CD8-positive, alpha-beta memory T cell (primary cell): ENCODE data around the gene SLITRK5. TPM values are rescaled to one million over a fixed set of nuclear protein-coding genes. Genes with fewer than 3 reads are reported as not detected.

Experiments used
- CTCF ChIA-PET: fragments of 350-600 bp; sonication (Branson Sonifier 250); formaldehyde crosslinking; loops from one replicate; lab custom pipeline; 2021; ENCODE audit warnings: antibody characterized with exemption; lab: Charles Lee
- POLR2A ChIA-PET: fragments of 350-600 bp; sonication (Branson Sonifier 250); formaldehyde crosslinking; loops from one replicate; lab custom pipeline; 2021; ENCODE audit warnings: antibody characterized with exemption; lab: Charles Lee
- DNase-seq, 5 donors: peaks; one replicate each; pipeline versions ENCODE4 v3.0.0 to v3.0.0-alpha.2; 2020 to 2022; ENCODE audit warnings: mixed read lengths in 1 of 5
- H3K27ac ChIP-seq: one replicate; pipeline ENCODE4 v1.7.0; 2013; ENCODE audit warnings: low read depth, mild to moderate bottlenecking, low read length, moderate library complexity
- H3K27me3 ChIP-seq: 2 replicates; pipeline ENCODE4 v1.7.0; 2013; ENCODE audit warnings: low read length, mild to moderate bottlenecking; ENCODE audit not compliant: insufficient read depth, poor library complexity, severe bottlenecking
- H3K36me3 ChIP-seq: 2 replicates; pipeline ENCODE4 v1.7.0; 2013; ENCODE audit warnings: mild to moderate bottlenecking, low read length, moderate library complexity; ENCODE audit not compliant: insufficient read depth
- H3K4me1 ChIP-seq: 2 replicates; pipeline ENCODE4 v1.7.0; 2013; ENCODE audit warnings: mild to moderate bottlenecking, low read length, moderate library complexity; ENCODE audit not compliant: insufficient read depth
- H3K4me3 ChIP-seq: 2 replicates; pipeline ENCODE4 v1.7.0; 2013; ENCODE audit warnings: mild to moderate bottlenecking, low read length
- H3K9me3 ChIP-seq: 2 replicates; pipeline ENCODE4 v1.7.0; 2013; ENCODE audit warnings: mild to moderate bottlenecking, low read length
- H3K27ac Mint-ChIP-seq, 8 donors: one replicate each; pipeline ENCODE4 v1.8.0; 2020 to 2021; ENCODE audit warnings: mixed read lengths in 8 of 8, mild to moderate bottlenecking in 6 of 8, inconsistent platforms in 3 of 8, moderate library complexity in 3 of 8
- H3K27me3 Mint-ChIP-seq, 2 donors: one replicate each; pipeline ENCODE4 v1.8.0; 2020 to 2021; ENCODE audit warnings: mixed read lengths in 2 of 2, mild to moderate bottlenecking in 1 of 2, moderate library complexity in 1 of 2
- H3K36me3 Mint-ChIP-seq, 3 donors: one replicate each; pipeline ENCODE4 v1.8.0; 2020 to 2021; ENCODE audit warnings: mixed read lengths in 3 of 3, inconsistent platforms in 1 of 3, mild to moderate bottlenecking in 1 of 3
- H3K4me1 Mint-ChIP-seq, 3 donors: one replicate each; pipeline ENCODE4 v1.8.0; 2020 to 2021; ENCODE audit warnings: mixed read lengths in 3 of 3, inconsistent platforms in 1 of 3, mild to moderate bottlenecking in 1 of 3
- H3K4me3 Mint-ChIP-seq, 7 donors: one replicate each; pipeline ENCODE4 v1.8.0; 2020 to 2021; ENCODE audit warnings: mixed read lengths in 7 of 7, mild to moderate bottlenecking in 6 of 7, moderate library complexity in 4 of 7, inconsistent platforms in 2 of 7
- H3K9me3 Mint-ChIP-seq, 5 donors: one replicate each; pipeline ENCODE4 v1.8.0; 2020 to 2022; ENCODE audit warnings: mixed read lengths in 5 of 5, mild to moderate bottlenecking in 3 of 5, moderate library complexity in 2 of 5, inconsistent platforms in 1 of 5
- polyA plus RNA-seq: library from polyadenylated mRNA; unstranded; fragments of 300-500 nt; fragmentation: Illumina TruSeq; gene quantifications from one replicate; pipeline ENCODE4 v1.2.3, GENCODE V29; 2021
- total RNA-seq, 2 experiments: library from RNA; stranded (reverse); gene quantifications; one replicate each; pipeline ENCODE4 v1.2.3, GENCODE V29; 2021

Gene SLITRK5
- total and polyA plus RNA-seq, 3 experiments from 2014 or later: not detected

DNA sequence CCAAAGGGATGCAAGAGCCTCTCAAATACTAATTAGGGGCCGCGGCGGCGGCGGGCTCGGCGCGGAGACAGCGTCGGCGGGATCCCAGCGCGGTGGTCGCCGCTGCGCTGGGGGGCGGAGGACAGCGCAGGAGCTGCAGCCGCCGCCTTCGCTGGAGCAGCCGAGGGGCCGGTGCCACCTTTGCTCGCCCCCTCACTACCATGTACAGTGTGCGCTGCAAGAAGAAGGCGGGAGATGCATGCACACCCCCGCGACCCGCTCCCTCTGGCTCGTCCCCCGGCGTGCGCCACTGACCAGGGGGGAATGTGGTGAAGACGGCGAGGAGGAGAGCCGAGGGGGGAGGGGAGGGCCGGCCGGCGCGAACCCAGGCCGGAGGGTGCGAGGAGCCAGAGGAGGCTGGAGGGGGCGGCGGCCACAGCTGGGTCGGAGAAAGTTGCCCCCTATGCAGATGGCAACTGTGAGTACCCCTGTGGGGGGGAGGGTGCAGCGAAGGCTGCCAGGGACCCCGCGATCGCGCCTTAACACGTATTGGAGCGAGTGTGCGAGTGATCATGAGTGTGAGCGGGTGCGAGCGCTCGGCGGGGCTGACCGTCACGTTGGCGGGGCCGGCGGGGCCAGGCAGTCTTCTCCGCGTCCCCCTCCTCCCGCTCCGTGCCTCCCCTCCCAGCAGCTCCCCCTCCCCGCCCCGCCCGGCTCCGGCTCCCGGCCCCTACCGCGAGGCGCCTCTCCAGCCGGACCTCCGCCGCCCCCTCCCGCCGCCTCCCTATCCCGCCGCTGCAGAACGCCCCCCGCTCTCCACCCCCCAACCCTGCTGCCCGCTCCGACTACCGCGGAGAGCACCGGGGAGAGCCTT, 808 bp downstream of the SLITRK5 start:
- Histone ChIP-seq H3K27ac (no peak overlapping the region), H3K27me3 (peaks cover 16% of the 10 kb centered on the region), H3K36me3 (no peaks in the 10 kb centered on the region), H3K4me1 (peaks cover 5% of the 10 kb centered on the region), H3K4me3 (no peak overlapping the region), H3K9me3 (no peaks in the 10 kb centered on the region)
- no peak for DNase-seq
- Mint-ChIP-seq H3K4me1 (peaks cover 16 to 33% (median 30%) of the 10 kb centered on the region in 3 donors), H3K36me3 (no peaks in the 10 kb centered on the region), H3K9me3 (peaks cover 0 to 20% (median 13%) of the 10 kb centered on the region in 5 donors), H3K27ac (peak overlapping the region in 1 of 8 donors; percentile 83), H3K27me3 (peaks cover 36 to 49% of the 10 kb centered on the region in 2 donors), H3K4me3 (peak overlapping the region; percentile 72 to 92 (median 83))
- ChIA-PET POLR2A (no interaction called here), CTCF (no interaction called here)

DNA sequence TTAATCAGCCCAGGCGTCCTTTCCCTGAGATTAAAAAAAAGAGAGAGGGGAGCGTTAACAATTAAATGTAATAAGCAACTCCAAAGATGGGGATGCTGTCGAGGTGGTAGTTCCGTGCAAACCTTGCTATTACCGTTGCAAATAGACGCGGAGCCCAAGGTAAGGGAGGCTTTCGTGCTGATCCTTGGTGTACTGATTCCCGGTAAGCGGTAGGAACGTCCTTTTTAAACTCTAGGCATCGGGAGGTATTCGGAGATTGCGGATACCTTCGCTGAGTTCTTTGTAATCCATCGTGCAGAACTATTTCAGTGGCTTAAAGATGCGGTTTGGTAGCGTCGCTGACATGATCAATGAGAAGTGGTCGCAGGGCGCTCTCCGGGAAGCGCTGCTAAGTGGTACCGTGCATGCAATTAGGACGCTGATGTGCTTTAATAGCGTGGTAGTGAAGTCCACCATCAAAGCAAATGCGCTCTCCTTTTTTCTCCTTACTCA, 3.1 kb downstream of the SLITRK5 start:
- ChIA-PET CTCF (no interaction called here), POLR2A (no interaction called here)
- DNase-seq: no peak
- Histone ChIP-seq H3K27me3 (peaks cover 16% of the 10 kb centered on the region), H3K4me1 (peaks cover 5% of the 10 kb centered on the region), H3K36me3 (no peaks in the 10 kb centered on the region), H3K9me3 (no peaks in the 10 kb centered on the region), H3K27ac (no peak overlapping the region), H3K4me3 (no peak overlapping the region)
- peaks cover 0 to 22% (median 13%) of the 10 kb centered on the region in 5 donors for H3K9me3 Mint-ChIP-seq
- H3K27ac Mint-ChIP-seq: no peak overlapping the region
- peaks cover 41 to 54% of the 10 kb centered on the region in 2 donors for H3K27me3 Mint-ChIP-seq
- no peaks in the 10 kb centered on the region for H3K36me3 Mint-ChIP-seq
- H3K4me1 Mint-ChIP-seq: peaks cover 24 to 47% (median 43%) of the 10 kb centered on the region in 3 donors
- peak overlapping the region in 5 of 7 donors; percentile 59 to 89 (median 79) for H3K4me3 Mint-ChIP-seq

DNA sequence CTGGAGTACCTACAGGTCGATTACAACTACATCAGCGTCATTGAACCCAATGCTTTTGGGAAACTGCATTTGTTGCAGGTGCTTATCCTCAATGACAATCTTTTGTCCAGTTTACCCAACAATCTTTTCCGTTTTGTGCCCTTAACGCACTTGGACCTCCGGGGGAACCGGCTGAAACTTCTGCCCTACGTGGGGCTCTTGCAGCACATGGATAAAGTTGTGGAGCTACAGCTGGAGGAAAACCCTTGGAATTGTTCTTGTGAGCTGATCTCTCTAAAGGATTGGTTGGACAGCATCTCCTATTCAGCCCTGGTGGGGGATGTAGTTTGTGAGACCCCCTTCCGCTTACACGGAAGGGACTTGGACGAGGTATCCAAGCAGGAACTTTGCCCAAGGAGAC, 4.7 kb downstream of the SLITRK5 start:
- Mint-ChIP-seq H3K9me3 (peaks cover 0 to 18% (median 13%) of the 10 kb centered on the region in 5 donors), H3K36me3 (no peaks in the 10 kb centered on the region), H3K27ac (no peak overlapping the region), H3K4me1 (peaks cover 22 to 43% (median 39%) of the 10 kb centered on the region in 3 donors), H3K27me3 (peaks cover 39 to 48% of the 10 kb centered on the region in 2 donors), H3K4me3 (no peak overlapping the region)
- H3K27ac ChIP-seq: no peak overlapping the region
- POLR2A ChIA-PET: no interaction called here
- no peaks in the 10 kb centered on the region for H3K9me3 ChIP-seq
- H3K36me3 ChIP-seq: no peaks in the 10 kb centered on the region
- peaks cover 5% of the 10 kb centered on the region for H3K4me1 ChIP-seq
- no peak overlapping the region for H3K4me3 ChIP-seq
- no peak for DNase-seq
- CTCF ChIA-PET: no interaction called here
- H3K27me3 ChIP-seq: peaks cover 16% of the 10 kb centered on the region

DNA sequence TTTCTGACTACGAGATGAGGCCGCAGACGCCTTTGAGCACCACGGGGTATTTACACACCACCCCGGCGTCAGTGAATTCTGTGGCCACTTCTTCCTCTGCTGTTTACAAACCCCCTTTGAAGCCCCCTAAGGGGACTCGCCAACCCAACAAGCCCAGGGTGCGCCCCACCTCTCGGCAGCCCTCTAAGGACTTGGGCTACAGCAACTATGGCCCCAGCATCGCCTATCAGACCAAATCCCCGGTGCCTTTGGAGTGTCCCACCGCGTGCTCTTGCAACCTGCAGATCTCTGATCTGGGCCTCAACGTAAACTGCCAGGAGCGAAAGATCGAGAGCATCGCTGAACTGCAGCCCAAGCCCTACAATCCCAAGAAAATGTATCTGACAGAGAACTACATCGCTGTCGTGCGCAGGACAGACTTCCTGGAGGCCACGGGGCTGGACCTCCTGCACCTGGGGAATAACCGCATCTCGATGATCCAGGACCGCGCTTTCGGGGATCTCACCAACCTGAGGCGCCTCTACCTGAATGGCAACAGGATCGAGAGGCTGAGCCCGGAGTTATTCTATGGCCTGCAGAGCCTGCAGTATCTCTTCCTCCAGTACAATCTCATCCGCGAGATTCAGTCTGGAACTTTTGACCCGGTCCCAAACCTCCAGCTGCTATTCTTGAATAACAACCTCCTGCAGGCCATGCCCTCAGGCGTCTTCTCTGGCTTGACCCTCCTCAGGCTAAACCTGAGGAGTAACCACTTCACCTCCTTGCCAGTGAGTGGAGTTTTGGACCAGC, 5.3 kb downstream of the SLITRK5 start:
- Histone ChIP-seq H3K9me3 (no peaks in the 10 kb centered on the region), H3K27ac (no peak overlapping the region), H3K36me3 (no peaks in the 10 kb centered on the region), H3K4me3 (no peak overlapping the region), H3K4me1 (peaks cover 5% of the 10 kb centered on the region), H3K27me3 (peaks cover 16% of the 10 kb centered on the region)
- ChIA-PET POLR2A (no interaction called here), CTCF (no interaction called here)
- Mint-ChIP-seq H3K9me3 (peaks cover 0 to 16% (median 12%) of the 10 kb centered on the region in 5 donors), H3K36me3 (no peaks in the 10 kb centered on the region), H3K27ac (no peak overlapping the region), H3K4me3 (no peak overlapping the region), H3K4me1 (peaks cover 22 to 38% (median 35%) of the 10 kb centered on the region in 3 donors), H3K27me3 (peaks cover 37 to 42% of the 10 kb centered on the region in 2 donors)
- no peak for DNase-seq

DNA sequence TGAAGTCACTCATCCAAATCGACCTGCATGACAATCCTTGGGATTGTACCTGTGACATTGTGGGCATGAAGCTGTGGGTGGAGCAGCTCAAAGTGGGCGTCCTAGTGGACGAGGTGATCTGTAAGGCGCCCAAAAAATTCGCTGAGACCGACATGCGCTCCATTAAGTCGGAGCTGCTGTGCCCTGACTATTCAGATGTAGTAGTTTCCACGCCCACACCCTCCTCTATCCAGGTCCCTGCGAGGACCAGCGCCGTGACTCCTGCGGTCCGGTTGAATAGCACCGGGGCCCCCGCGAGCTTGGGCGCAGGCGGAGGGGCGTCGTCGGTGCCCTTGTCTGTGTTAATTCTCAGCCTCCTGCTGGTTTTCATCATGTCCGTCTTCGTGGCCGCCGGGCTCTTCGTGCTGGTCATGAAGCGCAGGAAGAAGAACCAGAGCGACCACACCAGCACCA, 5.9 kb downstream of the SLITRK5 start:
- no peaks in the 10 kb centered on the region for H3K9me3 ChIP-seq
- Mint-ChIP-seq H3K4me1 (peaks cover 22 to 36% (median 33%) of the 10 kb centered on the region in 3 donors), H3K27ac (no peak overlapping the region), H3K36me3 (no peaks in the 10 kb centered on the region), H3K9me3 (peaks cover 0 to 16% (median 12%) of the 10 kb centered on the region in 5 donors), H3K4me3 (peak overlapping the region in 6 of 7 donors; percentile 43 to 86 (median 78)), H3K27me3 (peaks cover 35 to 39% of the 10 kb centered on the region in 2 donors)
- H3K4me1 ChIP-seq: peaks cover 5% of the 10 kb centered on the region
- no peak overlapping the region for H3K4me3 ChIP-seq
- no peaks in the 10 kb centered on the region for H3K36me3 ChIP-seq
- ChIA-PET POLR2A (no interaction called here), CTCF (no interaction called here)
- no peak overlapping the region for H3K27ac ChIP-seq
- peaks cover 16% of the 10 kb centered on the region for H3K27me3 ChIP-seq
- DNase-seq: no peak

DNA sequence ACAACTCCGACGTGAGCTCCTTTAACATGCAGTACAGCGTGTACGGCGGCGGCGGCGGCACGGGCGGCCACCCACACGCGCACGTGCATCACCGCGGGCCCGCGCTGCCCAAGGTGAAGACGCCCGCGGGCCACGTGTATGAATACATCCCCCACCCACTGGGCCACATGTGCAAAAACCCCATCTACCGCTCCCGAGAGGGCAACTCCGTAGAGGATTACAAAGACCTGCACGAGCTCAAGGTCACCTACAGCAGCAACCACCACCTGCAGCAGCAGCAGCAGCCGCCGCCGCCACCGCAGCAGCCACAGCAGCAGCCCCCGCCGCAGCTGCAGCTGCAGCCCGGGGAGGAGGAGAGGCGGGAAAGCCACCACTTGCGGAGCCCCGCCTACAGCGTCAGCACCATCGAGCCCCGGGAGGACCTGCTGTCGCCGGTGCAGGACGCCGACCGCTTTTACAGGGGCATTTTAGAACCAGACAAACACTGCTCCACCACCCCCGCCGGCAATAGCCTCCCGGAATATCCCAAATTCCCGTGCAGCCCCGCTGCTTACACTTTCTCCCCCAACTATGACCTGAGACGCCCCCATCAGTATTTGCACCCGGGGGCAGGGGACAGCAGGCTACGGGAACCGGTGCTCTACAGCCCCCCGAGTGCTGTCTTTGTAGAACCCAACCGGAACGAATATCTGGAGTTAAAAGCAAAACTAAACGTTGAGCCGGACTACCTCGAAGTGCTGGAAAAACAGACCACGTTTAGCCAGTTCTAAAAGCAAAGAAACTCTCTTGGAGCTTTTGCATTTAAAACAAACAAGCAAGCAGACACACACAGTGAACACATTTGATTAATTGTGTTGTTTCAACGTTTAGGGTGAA, 6.6 kb downstream of the SLITRK5 start:
- Mint-ChIP-seq H3K27me3 (peaks cover 33 to 36% of the 10 kb centered on the region in 2 donors), H3K4me1 (peaks cover 20 to 32% (median 30%) of the 10 kb centered on the region in 3 donors), H3K4me3 (peak overlapping the region; percentile 73 to 88 (median 83)), H3K27ac (peak overlapping the region in 2 of 8 donors; percentile 19 to 66), H3K9me3 (peaks cover 0 to 14% (median 12%) of the 10 kb centered on the region in 5 donors), H3K36me3 (no peaks in the 10 kb centered on the region)
- CTCF ChIA-PET: no interaction called here
- POLR2A ChIA-PET: no interaction called here
- Histone ChIP-seq H3K4me3 (peak overlapping the region; percentile 15), H3K4me1 (peaks cover 5% of the 10 kb centered on the region), H3K27me3 (peaks cover 16% of the 10 kb centered on the region), H3K9me3 (no peaks in the 10 kb centered on the region), H3K36me3 (no peaks in the 10 kb centered on the region), H3K27ac (no peak overlapping the region)
- peak in 3 of 5 donors; percentile 14 to 42 (median 36) for DNase-seq

DNA sequence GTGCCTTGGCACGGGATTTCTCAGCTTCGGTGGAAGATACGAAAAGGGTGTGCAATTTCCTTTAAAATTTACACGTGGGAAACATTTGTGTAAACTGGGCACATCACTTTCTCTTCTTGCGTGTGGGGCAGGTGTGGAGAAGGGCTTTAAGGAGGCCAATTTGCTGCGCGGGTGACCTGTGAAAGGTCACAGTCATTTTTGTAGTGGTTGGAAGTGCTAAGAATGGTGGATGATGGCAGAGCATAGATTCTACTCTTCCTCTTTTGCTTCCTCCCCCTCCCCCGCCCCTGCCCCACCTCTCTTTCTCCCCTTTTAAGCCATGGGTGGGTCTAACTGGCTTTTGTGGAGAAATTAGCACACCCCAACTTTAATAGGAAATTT, 7.2 kb downstream of the SLITRK5 start:
- Mint-ChIP-seq H3K4me1 (peaks cover 17 to 26% (median 26%) of the 10 kb centered on the region in 3 donors), H3K27ac (peak overlapping the region in 1 of 8 donors; percentile 54), H3K4me3 (peak overlapping the region; percentile 73 to 88 (median 83)), H3K9me3 (peaks cover 0 to 14% (median 11%) of the 10 kb centered on the region in 5 donors), H3K27me3 (peaks cover 29 to 30% of the 10 kb centered on the region in 2 donors), H3K36me3 (no peaks in the 10 kb centered on the region)
- H3K9me3 ChIP-seq: no peaks in the 10 kb centered on the region
- H3K27me3 ChIP-seq: peaks cover 16% of the 10 kb centered on the region
- H3K27ac ChIP-seq: no peak overlapping the region
- ChIA-PET POLR2A (no interaction called here), CTCF (no interaction called here)
- no peaks in the 10 kb centered on the region for H3K36me3 ChIP-seq
- no peak for DNase-seq
- H3K4me3 ChIP-seq: no peak overlapping the region
- H3K4me1 ChIP-seq: peaks cover 5% of the 10 kb centered on the region
